ENCODE results near the gene TNS3. TPM values are rescaled to one million over a fixed set of nuclear protein-coding genes. Genes with fewer than 3 reads are reported as not detected.
"Not testable (repeated sequence)": the region's sequence is repeated elsewhere in the genome, so short reads cannot be mapped to it uniquely, and the experiment has no call there.

Gene TNS3
- total RNA-seq, 2 experiments from 2014 or later, result 0.12 to 0.19 TPM

- Mint-ChIP-seq H3K9me3 (peaks cover 25% of the 10 kb centered on the region), H3K4me1 (ENCODE audit: low read depth) (no peaks in the 10 kb centered on the region), H3K4me3 (no peak overlapping the region), H3K36me3 (ENCODE audit: low read depth) (no peaks in the 10 kb centered on the region), H3K27ac (no peak overlapping the region), H3K27me3 (ENCODE audit: low read depth) (peaks cover 6% of the 10 kb centered on the region)
- CTCF ChIA-PET, result no interaction called here
- intact Hi-C loops (cut with micrococcal nuclease), result no loop called here
- no peak for DNase-seq
These were observed 18.5 kb upstream of the TNS3 start for GRCh38 chr7:47600199-47601118.

DNA sequence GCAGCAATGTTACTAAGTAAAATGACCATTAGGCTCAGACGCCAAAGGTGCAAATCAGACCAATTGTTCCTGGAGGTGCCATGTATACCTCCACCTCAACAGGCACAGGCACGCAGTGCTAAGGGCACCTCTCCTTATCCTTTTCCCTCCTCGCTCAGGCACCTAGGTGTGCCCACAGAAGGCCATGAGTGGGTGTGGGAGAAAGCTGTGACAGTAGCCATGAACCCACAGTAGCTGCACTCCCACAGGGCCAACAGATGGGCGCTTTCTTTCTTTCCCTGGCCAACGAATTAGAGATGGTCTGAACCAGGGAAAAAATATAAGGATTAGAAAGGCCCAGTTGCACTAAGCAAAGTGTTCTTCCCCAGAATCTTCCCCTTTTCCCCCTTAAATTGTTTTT, 15.5 kb upstream of the TNS3 start:
- Mint-ChIP-seq H3K36me3 (ENCODE audit: low read depth) (no peaks in the 10 kb centered on the region), H3K4me1 (ENCODE audit: low read depth) (no peaks in the 10 kb centered on the region), H3K27ac (no peak overlapping the region), H3K4me3 (no peak overlapping the region), H3K9me3 (peaks cover 27% of the 10 kb centered on the region), H3K27me3 (ENCODE audit: low read depth) (peaks cover 6% of the 10 kb centered on the region)
- intact Hi-C loops (cut with micrococcal nuclease), result no loop called here
- DNase-seq, result no peak
- CTCF ChIA-PET, result no interaction called here

- no peaks in the 10 kb centered on the region for H3K36me3 Mint-ChIP-seq (ENCODE audit: low read depth)
- peaks cover 27% of the 10 kb centered on the region for H3K9me3 Mint-ChIP-seq
- intact Hi-C loops (cut with micrococcal nuclease), result no loop called here
- H3K27me3 Mint-ChIP-seq (ENCODE audit: low read depth), result peaks cover 6% of the 10 kb centered on the region
- CTCF ChIA-PET, result no interaction called here
- no peaks in the 10 kb centered on the region for H3K4me1 Mint-ChIP-seq (ENCODE audit: low read depth)
- H3K27ac Mint-ChIP-seq, result no peak overlapping the region
- no peak overlapping the region for H3K4me3 Mint-ChIP-seq
- DNase-seq, result no peak
These were observed 14.7 kb upstream of the TNS3 start for GRCh38 chr7:47596502-47597202.

- DNase-seq, result no peak
- CTCF ChIA-PET, result no interaction called here
- H3K27me3 Mint-ChIP-seq (ENCODE audit: low read depth), result no peaks in the 10 kb centered on the region
- H3K9me3 Mint-ChIP-seq, result peaks cover 27% of the 10 kb centered on the region
- H3K36me3 Mint-ChIP-seq (ENCODE audit: low read depth), result no peaks in the 10 kb centered on the region
- no peak overlapping the region for H3K27ac Mint-ChIP-seq
- no peak overlapping the region for H3K4me3 Mint-ChIP-seq
- no peaks in the 10 kb centered on the region for H3K4me1 Mint-ChIP-seq (ENCODE audit: low read depth)
- intact Hi-C loops (cut with micrococcal nuclease), result no loop called here
These were observed 12.5 kb upstream of the TNS3 start for GRCh38 chr7:47594406-47594805.

DNA sequence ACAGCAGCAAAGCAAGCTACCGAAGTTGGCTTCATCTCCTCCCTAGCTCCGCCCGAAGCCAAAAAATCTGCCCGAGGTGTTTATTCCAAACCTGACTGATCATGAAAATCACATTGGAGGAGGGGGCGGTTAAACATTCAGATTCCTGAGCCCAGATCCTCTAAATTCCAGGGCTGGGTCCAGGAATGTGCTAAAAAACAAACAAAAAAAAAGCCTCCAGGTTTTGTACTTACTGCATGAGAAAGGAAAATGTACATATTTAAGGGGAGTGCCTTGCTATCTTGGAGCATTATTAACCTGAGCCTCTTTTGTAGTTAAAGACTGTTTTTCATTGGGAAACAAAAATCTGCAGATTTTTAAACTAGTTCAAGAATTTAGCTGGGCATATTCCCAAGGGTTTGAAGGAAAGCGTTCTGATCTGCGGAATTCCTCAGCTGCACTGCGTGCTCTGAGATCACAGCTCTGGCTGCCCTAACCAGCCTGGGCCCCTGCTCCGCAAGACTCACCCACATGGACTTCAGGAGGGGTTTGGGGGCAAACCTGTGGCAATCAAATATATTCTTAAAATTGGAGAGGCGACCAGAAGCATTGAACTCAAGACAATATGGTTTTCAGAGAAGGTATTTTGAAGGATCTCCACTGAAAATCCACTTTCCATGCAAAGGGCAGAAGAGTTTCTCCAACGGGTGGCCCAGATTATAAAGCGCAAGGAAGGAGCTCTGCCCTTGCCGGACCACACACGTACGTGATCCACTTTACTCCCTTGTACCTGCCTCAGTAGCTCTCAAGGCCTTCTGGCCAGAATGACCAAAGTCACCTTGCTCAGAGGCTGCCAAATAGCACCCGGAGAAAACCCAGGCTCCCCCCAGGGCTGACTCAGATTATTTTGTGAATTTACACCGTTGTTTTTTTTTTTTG, 10.0 kb upstream of the TNS3 start:
- intact Hi-C loops (cut with micrococcal nuclease), result no loop called here
- no peaks in the 10 kb centered on the region for H3K36me3 Mint-ChIP-seq (ENCODE audit: low read depth)
- no peak for DNase-seq
- CTCF ChIA-PET, result interaction anchor here (0.6 kb wide), 1 partner anchor 1595 kb away, joined by 3 read pairs; no protein-coding TSS in a partner anchor
- H3K27ac Mint-ChIP-seq, result no peak overlapping the region
- no peaks in the 10 kb centered on the region for H3K4me1 Mint-ChIP-seq (ENCODE audit: low read depth)
- H3K4me3 Mint-ChIP-seq, result no peak overlapping the region
- no peaks in the 10 kb centered on the region for H3K27me3 Mint-ChIP-seq (ENCODE audit: low read depth)
- H3K9me3 Mint-ChIP-seq, result peaks cover 10% of the 10 kb centered on the region

DNA sequence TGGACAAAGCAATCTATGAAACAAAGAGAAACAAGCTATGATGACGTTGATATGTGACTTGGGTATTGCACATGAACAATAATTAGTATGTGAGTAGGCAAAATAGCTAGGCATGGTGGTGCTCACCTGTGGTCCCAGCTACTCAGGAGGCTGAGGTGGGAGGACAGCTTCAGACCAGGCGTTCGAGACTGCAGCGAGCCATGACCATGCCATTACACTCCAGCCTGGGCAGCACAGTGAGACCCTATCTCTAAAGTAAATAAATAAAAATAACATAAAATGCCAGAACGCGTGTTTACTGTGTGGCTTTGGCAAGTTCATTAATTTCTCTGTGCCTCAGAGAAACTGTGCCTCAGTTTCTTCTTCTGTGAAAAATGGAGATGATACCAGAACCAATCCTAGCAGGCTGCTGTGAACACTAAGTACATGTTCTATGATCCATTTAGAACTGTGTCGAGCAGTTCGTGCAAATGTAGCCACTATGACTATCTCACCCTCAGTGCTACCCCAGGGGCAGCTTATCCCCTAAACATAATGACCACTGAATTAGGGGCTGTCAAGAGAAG, 9.3 kb upstream of the TNS3 start:
- no peaks in the 10 kb centered on the region for H3K4me1 Mint-ChIP-seq (ENCODE audit: low read depth)
- CTCF ChIA-PET, result interaction anchor here (0.6 kb wide), 1 partner anchor 1595 kb away, joined by 3 read pairs; no protein-coding TSS in a partner anchor
- no peak for DNase-seq
- intact Hi-C loops (cut with micrococcal nuclease), result no loop called here
- H3K27ac Mint-ChIP-seq, result no peak overlapping the region
- H3K36me3 Mint-ChIP-seq (ENCODE audit: low read depth), result no peaks in the 10 kb centered on the region
- H3K9me3 Mint-ChIP-seq, result peaks cover 3% of the 10 kb centered on the region
- H3K27me3 Mint-ChIP-seq (ENCODE audit: low read depth), result no peaks in the 10 kb centered on the region
- H3K4me3 Mint-ChIP-seq, result no peak overlapping the region

GRCh38 chr7:47590215-47590614, 8.3 kb upstream of the TNS3 start:
- CTCF ChIA-PET; DNase-seq; H3K27ac Mint-ChIP-seq; H3K36me3 Mint-ChIP-seq (ENCODE audit: low read depth); H3K9me3 Mint-ChIP-seq; H3K4me1 Mint-ChIP-seq (ENCODE audit: low read depth); H3K27me3 Mint-ChIP-seq (ENCODE audit: low read depth); intact Hi-C loops (cut with micrococcal nuclease); H3K4me3 Mint-ChIP-seq: not testable (repeated sequence)

GRCh38 chr7:47588704-47589225, 6.9 kb upstream of the TNS3 start:
- Mint-ChIP-seq H3K36me3 (ENCODE audit: low read depth) (no peaks in the 10 kb centered on the region), H3K4me1 (ENCODE audit: low read depth) (no peaks in the 10 kb centered on the region), H3K4me3 (no peak overlapping the region), H3K9me3 (peaks cover 1% of the 10 kb centered on the region), H3K27ac (no peak overlapping the region), H3K27me3 (ENCODE audit: low read depth) (peaks cover 3% of the 10 kb centered on the region)
- CTCF ChIA-PET, result no interaction called here
- DNase-seq, result no peak
- intact Hi-C loops (cut with micrococcal nuclease), result no loop called here

- Mint-ChIP-seq H3K9me3 (no peaks in the 10 kb centered on the region), H3K27ac (no peak overlapping the region), H3K27me3 (ENCODE audit: low read depth) (peaks cover 11% of the 10 kb centered on the region)
These were observed 6.1 kb upstream of the TNS3 start for GRCh38 chr7:47587976-47588375.

DNA sequence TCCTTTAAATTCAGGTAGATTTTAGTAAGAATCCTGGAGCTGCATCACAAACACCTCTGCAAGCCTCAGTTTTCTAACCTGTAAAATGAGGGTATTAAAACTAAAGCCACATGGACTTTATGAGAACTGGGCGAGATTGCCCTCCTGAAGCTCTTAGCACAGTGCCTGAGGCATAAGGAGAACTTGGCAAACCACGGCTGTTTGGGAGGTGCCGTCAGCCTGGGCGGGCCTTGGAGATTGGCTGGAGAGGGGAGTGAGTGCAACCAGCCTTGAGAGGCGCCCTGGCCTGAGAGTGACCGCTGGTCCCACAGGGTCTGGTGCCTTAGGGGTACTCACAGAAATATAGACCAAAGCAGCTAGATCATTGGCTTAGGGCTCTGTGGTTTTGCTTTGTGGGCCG, 5.4 kb upstream of the TNS3 start:
- Mint-ChIP-seq H3K36me3 (ENCODE audit: low read depth) (no peaks in the 10 kb centered on the region), H3K9me3 (no peaks in the 10 kb centered on the region), H3K4me3 (no peak overlapping the region), H3K4me1 (ENCODE audit: low read depth) (no peaks in the 10 kb centered on the region), H3K27me3 (ENCODE audit: low read depth) (peaks cover 18% of the 10 kb centered on the region), H3K27ac (no peak overlapping the region)
- intact Hi-C loops (cut with micrococcal nuclease), result no loop called here
- no peak for DNase-seq
- CTCF ChIA-PET, result no interaction called here

More at GRCh38 chr7:47587976-47588375, 6.1 kb upstream of the TNS3 start:
- CTCF ChIA-PET, result no interaction called here
- H3K4me1 Mint-ChIP-seq (ENCODE audit: low read depth), result no peaks in the 10 kb centered on the region
- H3K36me3 Mint-ChIP-seq (ENCODE audit: low read depth), result no peaks in the 10 kb centered on the region
- no peak for DNase-seq
- intact Hi-C loops (cut with micrococcal nuclease), result no loop called here
- no peak overlapping the region for H3K4me3 Mint-ChIP-seq

- no peak for DNase-seq
- H3K9me3 Mint-ChIP-seq, result no peaks in the 10 kb centered on the region
- no peaks in the 10 kb centered on the region for H3K4me1 Mint-ChIP-seq (ENCODE audit: low read depth)
- CTCF ChIA-PET, result no interaction called here
- H3K27me3 Mint-ChIP-seq (ENCODE audit: low read depth), result peaks cover 20% of the 10 kb centered on the region
- H3K27ac Mint-ChIP-seq, result no peak overlapping the region
- H3K4me3 Mint-ChIP-seq, result no peak overlapping the region
- no peaks in the 10 kb centered on the region for H3K36me3 Mint-ChIP-seq (ENCODE audit: low read depth)
- intact Hi-C loops (cut with micrococcal nuclease), result no loop called here
These were observed 5.0 kb upstream of the TNS3 start for GRCh38 chr7:47586925-47587324.
